Osteoblast (primary cell): ENCODE measurements around the gene CLNK. TPM values are rescaled to one million over a fixed set of nuclear protein-coding genes. Genes with fewer than 3 reads are reported as not detected.
A peak's percentile ranks its signal among the peaks of the same experiment; 100 is the strongest.

Experiments used
- DNase-seq: peaks from one replicate; pipeline ENCODE4 v3.0.0; 2011; ENCODE audit warnings: low spot score, mixed read lengths; ENCODE audit not compliant: insufficient read length; ENCODE audit errors: missing footprints
- H2AFZ ChIP-seq: 2 replicates; pipeline ENCODE4 v1.6.0; 2011; ENCODE audit warnings: mild to moderate bottlenecking, low read length
- H3K27ac ChIP-seq: 2 replicates; pipeline ENCODE4 v1.5.1; 2011; ENCODE audit warnings: mild to moderate bottlenecking, low read depth, low read length, moderate library complexity
- H3K27me3 ChIP-seq: 2 replicates; pipeline ENCODE4 v1.6.0; 2012; ENCODE audit warnings: mild to moderate bottlenecking, control low read depth, inconsistent platforms, low read length, moderate library complexity; ENCODE audit not compliant: insufficient read depth
- H3K36me3 ChIP-seq: 2 replicates; pipeline ENCODE4 v1.5.1; 2011; ENCODE audit warnings: mild to moderate bottlenecking, low read length, control low read depth, moderate library complexity; ENCODE audit not compliant: insufficient read depth
- H3K4me1 ChIP-seq: 2 replicates; pipeline ENCODE4 v1.5.1; 2011; ENCODE audit warnings: mild to moderate bottlenecking, low read length, control low read depth, moderate library complexity; ENCODE audit not compliant: insufficient read depth
- H3K4me2 ChIP-seq: 2 replicates; pipeline ENCODE4 v1.6.0; 2011; ENCODE audit warnings: mild to moderate bottlenecking, low read length; ENCODE audit not compliant: insufficient read depth
- H3K4me3 ChIP-seq: fragments of 200-600 bp; sonication (generic); 3 replicates; pipeline ENCODE4 v1.5.1; 2012; ENCODE audit warnings: mild to moderate bottlenecking, low read length, inconsistent platforms; ENCODE audit not compliant: insufficient read depth
- H3K79me2 ChIP-seq: 2 replicates; pipeline ENCODE4 v1.6.0; 2012; ENCODE audit warnings: mild to moderate bottlenecking, low read length, control low read depth, inconsistent platforms; ENCODE audit not compliant: insufficient read depth
- H3K9me3 ChIP-seq: 2 replicates; pipeline ENCODE4 v1.5.1; 2011; ENCODE audit warnings: low read depth, low read length, control low read depth
- H4K20me1 ChIP-seq: 2 replicates; pipeline ENCODE4 v1.6.0; 2012; ENCODE audit warnings: mild to moderate bottlenecking, low read length, control low read depth; ENCODE audit not compliant: insufficient read depth
- total RNA-seq: library from RNA; depleted of rRNA; stranded (reverse); fragments of >200 nt; gene quantifications from 2 replicates; pipeline ENCODE4 v1.2.3, GENCODE V29; 2012
- TF ChIP-seq, protein P1 (sequence below): IDR thresholded peaks from 2 replicates; pipeline ENCODE4 v1.5.1; 2011; ENCODE audit warnings: mild to moderate bottlenecking, low read depth, low read length, moderate library complexity; ENCODE audit errors: extremely low read depth

Gene CLNK
- total RNA-seq, 1 donor, result not detected

- Histone ChIP-seq H3K27ac (no peak overlapping the region), H3K27me3 (no peaks in the 10 kb centered on the region), H3K79me2 (no peaks in the 10 kb centered on the region), H4K20me1 (no peaks in the 10 kb centered on the region), H3K4me2 (no peak overlapping the region), H3K4me1 (peaks cover 16% of the 10 kb centered on the region), H2AFZ (no peak overlapping the region), H3K9me3 (no peaks in the 10 kb centered on the region), H3K4me3 (no peak overlapping the region), H3K36me3 (no peaks in the 10 kb centered on the region)
- TF ChIP-seq, protein P1, sequence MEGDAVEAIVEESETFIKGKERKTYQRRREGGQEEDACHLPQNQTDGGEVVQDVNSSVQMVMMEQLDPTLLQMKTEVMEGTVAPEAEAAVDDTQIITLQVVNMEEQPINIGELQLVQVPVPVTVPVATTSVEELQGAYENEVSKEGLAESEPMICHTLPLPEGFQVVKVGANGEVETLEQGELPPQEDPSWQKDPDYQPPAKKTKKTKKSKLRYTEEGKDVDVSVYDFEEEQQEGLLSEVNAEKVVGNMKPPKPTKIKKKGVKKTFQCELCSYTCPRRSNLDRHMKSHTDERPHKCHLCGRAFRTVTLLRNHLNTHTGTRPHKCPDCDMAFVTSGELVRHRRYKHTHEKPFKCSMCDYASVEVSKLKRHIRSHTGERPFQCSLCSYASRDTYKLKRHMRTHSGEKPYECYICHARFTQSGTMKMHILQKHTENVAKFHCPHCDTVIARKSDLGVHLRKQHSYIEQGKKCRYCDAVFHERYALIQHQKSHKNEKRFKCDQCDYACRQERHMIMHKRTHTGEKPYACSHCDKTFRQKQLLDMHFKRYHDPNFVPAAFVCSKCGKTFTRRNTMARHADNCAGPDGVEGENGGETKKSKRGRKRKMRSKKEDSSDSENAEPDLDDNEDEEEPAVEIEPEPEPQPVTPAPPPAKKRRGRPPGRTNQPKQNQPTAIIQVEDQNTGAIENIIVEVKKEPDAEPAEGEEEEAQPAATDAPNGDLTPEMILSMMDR, result no peak
- no peak for DNase-seq
Measured at GRCh38 chr4:10589321-10589720, 95.2 kb downstream of the CLNK start.

- no peaks in the 10 kb centered on the region for H4K20me1 ChIP-seq
- H3K27ac ChIP-seq, result no peak overlapping the region
- no peaks in the 10 kb centered on the region for H3K36me3 ChIP-seq
- peaks cover 21% of the 10 kb centered on the region for H3K4me1 ChIP-seq
- H3K4me2 ChIP-seq, result no peak overlapping the region
- DNase-seq, result no peak
- TF ChIP-seq, protein P1, result no peak
- no peaks in the 10 kb centered on the region for H3K79me2 ChIP-seq
- H3K27me3 ChIP-seq, result no peaks in the 10 kb centered on the region
- no peaks in the 10 kb centered on the region for H3K9me3 ChIP-seq
- no peak overlapping the region for H2AFZ ChIP-seq
- no peak overlapping the region for H3K4me3 ChIP-seq
Measured at GRCh38 chr4:10587697-10588096, 96.9 kb downstream of the CLNK start.

GRCh38 chr4:10587296-10587695, 97.3 kb downstream of the CLNK start:
- no peak overlapping the region for H2AFZ ChIP-seq
- peaks cover 21% of the 10 kb centered on the region for H3K4me1 ChIP-seq
- H4K20me1 ChIP-seq, result no peaks in the 10 kb centered on the region
- H3K27me3 ChIP-seq, result no peaks in the 10 kb centered on the region
- no peaks in the 10 kb centered on the region for H3K36me3 ChIP-seq
- TF ChIP-seq, protein P1, result no peak
- no peak overlapping the region for H3K4me3 ChIP-seq
- no peak for DNase-seq
- H3K9me3 ChIP-seq, result no peaks in the 10 kb centered on the region
- H3K27ac ChIP-seq, result no peak overlapping the region
- no peaks in the 10 kb centered on the region for H3K79me2 ChIP-seq
- H3K4me2 ChIP-seq, result no peak overlapping the region

DNA sequence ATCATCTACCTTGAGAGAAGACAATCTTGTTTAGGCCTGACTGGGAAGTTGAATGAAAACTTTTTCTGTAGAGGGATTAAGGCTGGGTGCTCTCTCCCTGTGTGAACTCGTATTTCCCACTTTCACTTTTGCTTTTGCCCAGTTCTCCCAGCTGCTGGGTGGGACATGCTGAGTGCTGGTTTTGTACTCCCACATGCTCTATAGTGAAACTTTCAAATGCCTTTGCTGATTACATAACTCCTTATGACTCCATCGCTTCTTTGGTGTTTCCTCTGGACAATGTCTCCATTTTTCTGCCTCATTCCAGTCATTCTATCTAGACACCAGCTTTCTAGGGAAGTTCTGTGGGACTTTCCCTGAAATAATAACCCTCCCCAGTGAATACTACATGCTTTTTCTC, 100.5 kb downstream of the CLNK start:
- peak; percentile 88 for DNase-seq
- no peak overlapping the region for H3K27ac ChIP-seq
- no peaks in the 10 kb centered on the region for H3K36me3 ChIP-seq
- H3K4me2 ChIP-seq, result peak overlapping the region; percentile 80
- no peaks in the 10 kb centered on the region for H3K79me2 ChIP-seq
- H3K4me1 ChIP-seq, result peaks cover 8% of the 10 kb centered on the region
- H3K27me3 ChIP-seq, result no peaks in the 10 kb centered on the region
- H4K20me1 ChIP-seq, result no peaks in the 10 kb centered on the region
- TF ChIP-seq, protein P1, result no peak
- no peaks in the 10 kb centered on the region for H3K9me3 ChIP-seq
- peak overlapping the region; percentile 58 for H3K4me3 ChIP-seq
- H2AFZ ChIP-seq, result peak overlapping the region; percentile 54
